Esophagus squamous epithelium (tissue), 5 donors: ENCODE data around the gene ZNF441. TPM values are rescaled to one million over a fixed set of nuclear protein-coding genes. Genes with fewer than 3 reads are reported as not detected.
A peak's percentile ranks its signal among the peaks of the same experiment; 100 is the strongest.

Experiments
- DNase-seq: peaks from one replicate; lab custom pipeline; 2025; lab: John Stamatoyannopoulos, UW
- H3K27ac ChIP-seq, 4 donors: fragments of 200-600 bp; sonication (generic); one replicate each; pipeline ENCODE4 v1.5.1; 2016 to 2019; ENCODE audit warnings: mild to moderate bottlenecking in 1 of 4
- H3K27me3 ChIP-seq, 4 donors: fragments of 200-600 bp; sonication (generic); 1 replicate in 3 of 4; 2 replicates in 1 of 4; pipeline versions ENCODE4 v1.5.1 to v1.6.0; 2017 to 2021; ENCODE audit warnings: antibody characterized with exemption in 1 of 4
- H3K36me3 ChIP-seq, 3 donors: fragments of 200-600 bp; sonication (generic); one replicate each; pipeline ENCODE4 v1.5.1; 2016 to 2019
- H3K4me1 ChIP-seq, 3 donors: fragments of 200-600 bp; sonication (generic); one replicate each; pipeline ENCODE4 v1.5.1; 2017 to 2019
- H3K4me3 ChIP-seq, 4 donors: fragments of 200-600 bp; sonication (generic); 1 replicate in 3 of 4; 2 replicates in 1 of 4; pipeline ENCODE4 v1.5.1; 2016 to 2019; ENCODE audit warnings: mild to moderate bottlenecking in 2 of 4, moderate library complexity in 1 of 4
- H3K9me3 ChIP-seq, 3 donors: fragments of 200-600 bp; sonication (generic); one replicate each; pipeline ENCODE4 v1.5.1; 2016 to 2019
- CTCF ChIP-seq, 6 experiments: fragments of 450-650 bp in 4 of 6; fragments of 200-600 bp in 2 of 6; sonication (generic) in 2 of 6; IDR thresholded peaks; one replicate each; pipeline ENCODE4 v1.5.1; 2016 to 2019; ENCODE audit warnings: antibody characterized with exemption in 6 of 6, mild to moderate bottlenecking in 4 of 6, moderate library complexity in 4 of 6
- POLR2A ChIP-seq, 4 donors: fragments of 450-650 bp; IDR thresholded peaks; one replicate each; pipeline ENCODE4 v1.6.1; 2017; ENCODE audit warnings: antibody characterized with exemption in 4 of 4, mild to moderate bottlenecking in 4 of 4, moderate library complexity in 3 of 4
- WGBS, 2 donors: methylation state at CpG; one replicate each; pipeline ENCODE4 v1.1.5; 2018; 5-methylcytosine and 5-hydroxymethylcytosine counted together
- intact Hi-C: fragments of 100-400 bp; cut with DNase I; formaldehyde crosslinking; loops from one replicate; pipeline ENCODE4 v1.15.0; 2022
- total RNA-seq, 4 donors: library from RNA; depleted of rRNA; stranded (reverse); fragments of >200 nt; gene quantifications; one replicate each; pipeline ENCODE4 v1.1.0, GENCODE V29; 2016
- donor health status: DM: yes; HTN: yes; CAD: no.

ZNF441 gene
- total RNA-seq, 4 donors from 2014 or later = 1.0 to 5.7 (median 2.4) TPM

- Histone ChIP-seq H3K4me1 (peaks cover 7 to 26% (median 11%) of the 10 kb centered on the region in 3 donors), H3K36me3 (no peaks in the 10 kb centered on the region), H3K9me3 (no peaks in the 10 kb centered on the region), H3K27me3 (no peaks in the 10 kb centered on the region), H3K4me3 (peak within 1 kb of the TSS; percentile 61 to 82 (median 64)), H3K27ac (peak within 1 kb of the TSS; percentile 64 to 87 (median 81))
- 1 to 6% methylated on average over 10 to 14 of the region's 56 CpGs for WGBS, 2 donors
- DNase-seq = peak; percentile 26
- intact Hi-C loops = loop anchor here (5.0 kb wide), 1 partner anchor 344 kb away; the partner anchor contains the start of gene ZNF20
- peak in 2 of 4 donors; percentile 48 to 75 for TF ChIP-seq POLR2A (IDR thresholded peaks at IDR 0.05)
- peak in 4 of 6 experiments; percentile 10 to 32 (median 27) for TF ChIP-seq CTCF (IDR thresholded peaks at IDR 0.05)
Observed at GRCh38 chr19:11798391-11799330, 31.9 kb downstream of the ZNF441 start, which contains the start of gene ZNF491. ZNF491 (plus strand) TSS chr19:11798523; CDS start chr19:11805954, 7,431 bp downstream.

- Histone ChIP-seq H3K27me3 (no peaks in the 10 kb centered on the region), H3K9me3 (peaks cover 5 to 35% (median 31%) of the 10 kb centered on the region in 3 donors), H3K27ac (no peak overlapping the region), H3K4me1 (no peaks in the 10 kb centered on the region), H3K36me3 (peaks cover 0 to 24% (median 6%) of the 10 kb centered on the region in 3 donors), H3K4me3 (no peak overlapping the region)
- no peak for TF ChIP-seq POLR2A (IDR thresholded peaks at IDR 0.05)
- intact Hi-C loops = no loop called here
- 89 to 92% methylated on average over 11 of the region's 11 CpGs for WGBS, 2 donors
- no peak for DNase-seq
Observed at GRCh38 chr19:11806354-11807098, 39.7 kb downstream of the ZNF441 start.

- TF ChIP-seq POLR2A (IDR thresholded peaks at IDR 0.05) (no peak), CTCF (IDR thresholded peaks at IDR 0.05) (no peak)
- Histone ChIP-seq H3K36me3 (peaks cover 0 to 24% (median 6%) of the 10 kb centered on the region in 3 donors), H3K27me3 (no peaks in the 10 kb centered on the region), H3K27ac (no peak overlapping the region), H3K9me3 (peaks cover 5 to 35% (median 31%) of the 10 kb centered on the region in 3 donors), H3K4me3 (no peak overlapping the region), H3K4me1 (no peaks in the 10 kb centered on the region)
- intact Hi-C loops = no loop called here
- no peak for DNase-seq
- WGBS, 2 donors = 85 to 100% methylated on average over 2 of the region's 2 CpGs
Observed at GRCh38 chr19:11807099-11807380, 40.2 kb downstream of the ZNF441 start.

GRCh38 chr19:11813703-11814028, 46.9 kb downstream of the ZNF441 start:
- DNase-seq = no peak
- Histone ChIP-seq H3K4me1 (peaks cover 0 to 32% (median 13%) of the 10 kb centered on the region in 3 donors), H3K27ac (peak overlapping the region; percentile 91 to 95 (median 94)), H3K9me3 (peaks cover 0 to 20% (median 0%) of the 10 kb centered on the region in 3 donors), H3K36me3 (peaks cover 0 to 22% (median 0%) of the 10 kb centered on the region in 3 donors), H3K27me3 (no peaks in the 10 kb centered on the region), H3K4me3 (peak overlapping the region; percentile 66 to 84 (median 79))
- no peak for TF ChIP-seq POLR2A (IDR thresholded peaks at IDR 0.05)
- WGBS, 2 donors = no CpG with 5 or more reads among the region's 6 CpGs
- intact Hi-C loops = no loop called here

GRCh38 chr19:11814029-11814699, 47.4 kb downstream of the ZNF441 start, which contains the start of gene ZNF440:
ZNF440 (plus strand) TSS chr19:11814273; CDS start chr19:11814448, 175 bp downstream.
- WGBS, 2 donors = 0% methylated on average over 1 to 4 of the region's 55 CpGs

More at GRCh38 chr19:11814029-11814699, 47.4 kb downstream of the ZNF441 start, which contains the start of gene ZNF440:
- peaks cover 0 to 27% (median 0%) of the 10 kb centered on the region in 3 donors for H3K36me3 ChIP-seq
- intact Hi-C loops = no loop called here
- peak within 1 kb of the TSS; percentile 91 to 95 (median 94) for H3K27ac ChIP-seq
- peaks cover 0 to 32% (median 13%) of the 10 kb centered on the region in 3 donors for H3K4me1 ChIP-seq
- H3K27me3 ChIP-seq = no peaks in the 10 kb centered on the region
- TF ChIP-seq POLR2A (IDR thresholded peaks at IDR 0.05) (peak in 3 of 4 donors; percentile 79 to 89 (median 83)), CTCF (IDR thresholded peaks at IDR 0.05) (no peak)
- peak within 1 kb of the TSS; percentile 66 to 84 (median 79) for H3K4me3 ChIP-seq
- peaks cover 0 to 24% (median 0%) of the 10 kb centered on the region in 3 donors for H3K9me3 ChIP-seq
- DNase-seq = peak; percentile 73
